Neural progenitor cell (in vitro differentiated cells): ENCODE results near the gene ESYT2.

Experiments used
- EZH2phosphoT487 ChIP-seq: fragments of 200-600 bp; sonication (generic); IDR thresholded peaks from 2 replicates; pipeline ENCODE4 v1.6.1; 2017; ENCODE audit warnings: antibody characterized with exemption
- TF ChIP-seq, protein P1 (sequence below): fragments of 200-600 bp; sonication (generic); IDR thresholded peaks from 2 replicates; pipeline ENCODE4 v1.5.1; 2017; ENCODE audit warnings: antibody characterized with exemption, mild to moderate bottlenecking

DNA sequence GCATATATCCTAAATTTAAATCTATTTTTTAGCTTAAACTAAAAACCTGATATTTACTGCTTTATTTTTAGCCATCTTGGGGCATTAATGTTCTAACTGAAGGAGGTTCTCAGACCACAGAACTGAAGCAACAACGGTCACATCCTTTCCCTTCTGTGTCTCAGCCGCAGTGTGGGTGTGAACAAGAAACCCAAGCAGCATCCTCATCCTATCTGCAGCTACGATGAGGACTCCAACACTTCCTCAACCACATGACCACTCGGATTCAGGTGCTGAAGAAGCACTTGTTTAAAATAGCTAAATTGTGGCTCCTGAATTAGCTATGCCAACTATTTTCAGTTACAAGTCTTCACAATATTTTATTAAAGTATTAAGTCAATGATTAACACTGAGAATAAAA is 5.3 kb downstream of the ESYT2 start:
- TF ChIP-seq, protein P1, sequence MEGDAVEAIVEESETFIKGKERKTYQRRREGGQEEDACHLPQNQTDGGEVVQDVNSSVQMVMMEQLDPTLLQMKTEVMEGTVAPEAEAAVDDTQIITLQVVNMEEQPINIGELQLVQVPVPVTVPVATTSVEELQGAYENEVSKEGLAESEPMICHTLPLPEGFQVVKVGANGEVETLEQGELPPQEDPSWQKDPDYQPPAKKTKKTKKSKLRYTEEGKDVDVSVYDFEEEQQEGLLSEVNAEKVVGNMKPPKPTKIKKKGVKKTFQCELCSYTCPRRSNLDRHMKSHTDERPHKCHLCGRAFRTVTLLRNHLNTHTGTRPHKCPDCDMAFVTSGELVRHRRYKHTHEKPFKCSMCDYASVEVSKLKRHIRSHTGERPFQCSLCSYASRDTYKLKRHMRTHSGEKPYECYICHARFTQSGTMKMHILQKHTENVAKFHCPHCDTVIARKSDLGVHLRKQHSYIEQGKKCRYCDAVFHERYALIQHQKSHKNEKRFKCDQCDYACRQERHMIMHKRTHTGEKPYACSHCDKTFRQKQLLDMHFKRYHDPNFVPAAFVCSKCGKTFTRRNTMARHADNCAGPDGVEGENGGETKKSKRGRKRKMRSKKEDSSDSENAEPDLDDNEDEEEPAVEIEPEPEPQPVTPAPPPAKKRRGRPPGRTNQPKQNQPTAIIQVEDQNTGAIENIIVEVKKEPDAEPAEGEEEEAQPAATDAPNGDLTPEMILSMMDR: no peak
- TF ChIP-seq EZH2phosphoT487: no peak
